C1 segment of cervical spinal cord (tissue), 14 donors: ENCODE results near the gene PROM2.

ENCODE experiments used
- DNase-seq, 14 donors: peaks; one replicate each; lab custom pipeline; 2025; lab: John Stamatoyannopoulos, UW

Gene PROM2

GRCh38 chr2:95284886-95285541 is 10.8 kb downstream of the PROM2 start:
- no peak for DNase-seq

- no peak for DNase-seq
Observed at GRCh38 chr2:95285542-95285932, 11.3 kb downstream of the PROM2 start.

- no peak for DNase-seq
Observed at GRCh38 chr2:95287336-95287735, 13.1 kb downstream of the PROM2 start.

- no peak for DNase-seq
Observed at GRCh38 chr2:95287806-95288205, 13.6 kb downstream of the PROM2 start.

- no peak for DNase-seq
Observed at GRCh38 chr2:95289253-95289652, 15.0 kb downstream of the PROM2 start.

GRCh38 chr2:95291222-95291621 is 17.0 kb downstream of the PROM2 start:
- no peak for DNase-seq

- peak in 1 of 14 donors; percentile 61 for DNase-seq
Observed at GRCh38 chr2:95292623-95293260, 18.5 kb downstream of the PROM2 start.

GRCh38 chr2:95294579-95295250 is 20.5 kb downstream of the PROM2 start:
- DNase-seq: no peak

GRCh38 chr2:95295376-95295775 is 21.1 kb downstream of the PROM2 start:
- DNase-seq: no peak

GRCh38 chr2:95296011-95296410 is 21.8 kb downstream of the PROM2 start:
- DNase-seq: peak in 10 of 14 donors; percentile 13 to 62 (median 40)

GRCh38 chr2:95296880-95297487 is 22.7 kb downstream of the PROM2 start, which contains the start of gene KCNIP3:
KCNIP3 (plus strand) TSS chr2:95297347; CDS start chr2:95297439, 92 bp downstream.
- peak in 8 of 14 donors; percentile 11 to 55 (median 34) for DNase-seq

- peak in 3 of 14 donors; percentile 15 to 28 (median 22) for DNase-seq
Observed at GRCh38 chr2:95297639-95298395, 23.6 kb downstream of the PROM2 start.

- peak in 2 of 14 donors; percentile 20 to 48 for DNase-seq
Observed at GRCh38 chr2:95298486-95299111, 24.4 kb downstream of the PROM2 start.

GRCh38 chr2:95299961-95300360 is 25.7 kb downstream of the PROM2 start:
- DNase-seq: no peak

GRCh38 chr2:95300450-95300849 is 26.2 kb downstream of the PROM2 start:
- peak in 2 of 14 donors; percentile 17 to 42 for DNase-seq

- DNase-seq: no peak
Observed at GRCh38 chr2:95301186-95301585, 26.9 kb downstream of the PROM2 start.

- no peak for DNase-seq
Observed at GRCh38 chr2:95301876-95302641, 27.8 kb downstream of the PROM2 start.

- DNase-seq: peak in 3 of 14 donors; percentile 13 to 42 (median 34)
Observed at GRCh38 chr2:95303191-95303919, 29.1 kb downstream of the PROM2 start.

GRCh38 chr2:95305380-95306061 is 31.3 kb downstream of the PROM2 start:
- DNase-seq: no peak
